Activated CD8-positive, alpha-beta memory T cell treated with anti-CD3 and anti-CD28 coated beads for 1 hour (primary cell): ENCODE data around the gene TBC1D8B.
"Not testable (repeated sequence)": the region's sequence is repeated elsewhere in the genome, so short reads cannot be mapped to it uniquely, and the experiment has no call there.

Experiments used
- DNase-seq, 2 donors: peaks; one replicate each; pipeline ENCODE4 v3.0.0-alpha.2; 2020; ENCODE audit warnings: low read depth in 1 of 2; ENCODE audit errors: extremely low read depth in 1 of 2

Gene TBC1D8B

GRCh38 chrX:106802388-106803275 is at the start of gene TBC1D8B:
TSS of gene TBC1D8B (plus strand) at chrX:106802673. CDS start at chrX:106802854, 181 bp downstream.
- DNase-seq, result no peak

- not testable (repeated sequence) for DNase-seq
Measured at GRCh38 chrX:106769288-106769687, 33.2 kb upstream of the TBC1D8B start.

- DNase-seq, result no peak
Measured at GRCh38 chrX:106774981-106775380, 27.5 kb upstream of the TBC1D8B start.

- DNase-seq, result no peak
Measured at GRCh38 chrX:106780264-106780663, 22.2 kb upstream of the TBC1D8B start.

GRCh38 chrX:106780664-106781377 is 21.7 kb upstream of the TBC1D8B start:
- no peak for DNase-seq

DNA sequence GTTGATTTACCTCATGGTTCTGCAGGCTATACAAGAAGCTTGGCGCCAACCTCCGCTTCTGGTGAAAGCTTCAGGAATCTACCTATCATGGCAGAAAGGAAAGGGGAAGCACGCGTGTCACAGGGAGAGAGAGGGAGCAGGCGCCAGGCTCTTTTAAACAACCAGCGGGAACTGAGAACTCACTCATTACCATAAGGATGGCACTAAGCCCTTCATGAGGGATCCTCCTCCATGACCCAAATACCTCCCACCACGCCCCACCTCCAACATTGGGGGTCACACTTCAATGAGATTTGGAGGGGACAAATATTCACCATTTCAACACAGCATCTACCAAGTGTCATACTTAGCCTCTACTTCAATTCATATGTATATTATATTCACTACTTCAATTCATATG is 18.8 kb upstream of the TBC1D8B start:
- no peak for DNase-seq

GRCh38 chrX:106791495-106791894 is 11.0 kb upstream of the TBC1D8B start:
- no peak for DNase-seq

DNA sequence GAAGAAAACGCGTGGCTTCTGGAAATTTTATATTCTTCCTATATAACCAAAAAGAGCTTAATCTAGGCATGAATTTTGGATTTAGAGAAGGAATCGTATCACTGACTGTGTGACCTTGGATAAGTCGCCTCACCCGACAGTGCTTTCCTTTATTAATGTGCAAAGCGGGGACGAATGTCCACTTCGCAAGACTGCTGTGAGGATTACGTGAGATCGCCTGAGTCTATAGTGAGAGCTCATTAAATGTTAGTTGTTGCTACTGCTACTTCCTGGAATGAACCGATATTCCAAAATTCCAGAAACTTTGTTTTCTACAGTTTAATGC is 448 bp upstream of the TBC1D8B start:
- no peak for DNase-seq

DNA sequence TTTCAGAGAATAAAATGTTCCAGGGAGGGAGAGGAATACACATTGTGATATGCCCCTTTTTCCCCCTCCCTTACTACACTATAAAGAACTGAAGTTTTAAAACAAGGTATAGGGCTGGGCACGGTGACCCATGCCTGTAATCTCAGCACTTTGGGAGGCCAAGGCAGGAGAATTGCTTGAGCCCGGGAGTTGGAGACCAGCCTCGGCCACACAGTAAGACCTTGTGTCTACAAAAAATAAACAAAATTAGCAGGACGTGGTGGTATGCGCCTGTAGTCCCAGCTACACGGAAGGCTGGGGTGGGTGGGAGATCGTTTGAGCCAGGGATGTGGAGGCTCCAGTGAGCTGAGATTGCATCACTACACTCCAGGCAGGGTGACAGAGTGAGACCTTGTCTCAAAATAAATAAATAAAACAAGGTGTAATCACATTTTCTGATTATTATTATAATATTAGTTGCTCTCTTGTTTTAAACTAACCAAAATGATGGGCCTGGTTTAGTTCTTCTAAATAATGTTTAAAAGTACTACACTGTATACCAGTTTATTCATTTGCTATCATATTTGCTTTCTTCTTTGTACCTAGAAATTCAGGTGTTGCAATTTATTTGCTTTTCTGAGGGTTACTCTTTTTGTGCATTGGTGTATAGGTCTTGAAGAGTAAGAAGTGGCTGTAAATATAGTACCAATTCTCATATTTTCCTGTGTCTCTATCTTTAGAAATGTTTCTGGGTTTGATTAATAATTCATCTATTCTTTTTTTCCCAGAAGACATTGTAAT is 8.8 kb downstream of the TBC1D8B start:
- no peak for DNase-seq

DNA sequence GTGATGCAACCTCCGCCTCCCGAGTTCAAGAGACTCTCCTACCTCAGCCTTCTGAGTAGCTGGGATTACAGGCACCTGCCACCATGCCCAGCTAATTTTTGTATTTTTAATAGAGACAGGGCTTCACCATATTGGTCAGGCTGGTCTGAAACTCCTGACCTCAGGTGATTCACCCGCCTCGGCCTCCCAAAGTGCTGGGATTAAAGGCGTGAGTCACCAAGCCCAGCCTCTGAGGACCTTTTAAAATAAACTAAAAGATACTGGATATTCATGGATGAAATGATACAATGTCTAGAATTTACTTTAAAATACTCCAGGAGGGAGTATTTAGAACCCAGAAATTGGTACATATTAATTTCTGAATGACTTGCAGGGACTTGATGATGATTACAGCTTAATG is 10.5 kb downstream of the TBC1D8B start:
- not testable (repeated sequence) for DNase-seq

- not testable (repeated sequence) for DNase-seq
Measured at GRCh38 chrX:106814093-106814492, 11.6 kb downstream of the TBC1D8B start.

DNA sequence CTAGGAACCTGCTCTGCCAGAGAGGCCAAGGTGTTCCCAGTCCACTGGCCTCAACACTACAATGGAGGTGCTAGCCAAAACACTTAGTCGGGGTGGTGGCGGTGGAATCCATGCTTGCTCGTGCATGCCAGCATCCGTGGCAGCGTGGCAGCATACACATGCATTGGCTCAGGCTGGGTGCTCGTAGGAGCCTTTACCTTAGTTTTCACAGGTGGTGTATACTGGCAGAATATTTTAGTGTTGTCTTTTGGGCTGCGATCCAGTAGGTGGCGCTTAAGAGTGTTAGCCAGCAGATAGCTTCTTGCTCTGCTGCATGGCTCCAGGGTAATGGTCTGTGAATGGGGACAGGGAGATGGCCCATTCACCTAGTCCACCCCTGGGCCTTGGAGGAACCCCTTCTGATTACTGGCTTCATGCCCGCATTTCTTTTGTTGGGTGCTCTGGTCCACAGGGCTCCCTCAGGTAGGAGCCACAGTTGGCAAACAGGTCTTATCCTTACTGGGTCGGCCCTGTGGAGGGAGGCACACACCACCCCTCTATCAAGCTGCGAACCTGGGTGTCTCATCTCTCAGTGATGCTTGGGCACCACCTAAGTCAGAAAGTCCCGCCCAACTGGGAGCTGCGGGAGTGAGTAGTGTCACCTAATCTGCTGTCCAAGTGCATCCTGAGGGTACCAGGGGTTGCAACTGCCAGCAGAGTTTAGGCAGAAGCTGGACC is 60.7 kb downstream of the TBC1D8B start:
- DNase-seq, result no peak

DNA sequence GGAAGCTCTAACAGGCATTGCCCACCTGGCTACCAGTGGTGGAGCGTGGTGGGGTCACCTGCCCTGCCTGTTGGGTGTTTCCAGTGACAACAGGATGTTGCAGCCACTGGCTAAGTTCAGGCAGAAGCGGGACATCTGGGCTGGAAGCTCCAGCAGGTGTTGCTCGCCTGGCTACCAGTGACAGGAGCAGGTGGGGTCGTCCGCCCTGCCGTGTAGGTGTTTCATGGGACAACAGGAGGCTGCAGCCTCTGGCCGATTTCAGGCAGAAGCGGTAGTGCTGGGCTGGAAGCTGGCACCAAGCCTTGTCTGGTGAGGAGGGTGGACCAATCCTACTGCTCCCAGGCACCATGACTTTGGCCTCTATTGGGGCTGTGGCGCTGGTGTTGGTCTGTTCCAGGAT is 61.2 kb downstream of the TBC1D8B start:
- DNase-seq, result no peak

- DNase-seq, result not testable (repeated sequence)
Measured at GRCh38 chrX:106872796-106873195, 70.3 kb downstream of the TBC1D8B start.

- DNase-seq, result no peak
Measured at GRCh38 chrX:106874075-106874474, 71.6 kb downstream of the TBC1D8B start.

DNA sequence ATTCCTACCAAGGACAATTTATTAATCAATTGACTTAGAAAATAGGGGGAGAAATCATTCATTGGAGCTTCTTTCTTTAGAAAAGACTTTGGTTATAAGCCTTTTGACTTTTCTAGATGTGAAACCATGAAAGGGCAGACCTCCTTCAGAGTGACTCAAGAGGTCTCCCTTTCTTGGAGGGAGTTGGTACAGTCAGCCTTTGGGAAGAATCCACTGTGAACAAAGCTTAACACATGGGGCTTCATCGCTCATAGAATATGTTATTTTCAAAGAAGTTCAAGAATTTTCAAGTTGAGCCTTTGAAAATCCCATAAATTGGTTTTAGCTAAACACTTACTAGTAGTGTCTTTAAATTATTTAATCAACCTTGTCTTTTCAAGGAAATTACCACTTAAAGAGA is 72.7 kb downstream of the TBC1D8B start:
- no peak for DNase-seq

DNA sequence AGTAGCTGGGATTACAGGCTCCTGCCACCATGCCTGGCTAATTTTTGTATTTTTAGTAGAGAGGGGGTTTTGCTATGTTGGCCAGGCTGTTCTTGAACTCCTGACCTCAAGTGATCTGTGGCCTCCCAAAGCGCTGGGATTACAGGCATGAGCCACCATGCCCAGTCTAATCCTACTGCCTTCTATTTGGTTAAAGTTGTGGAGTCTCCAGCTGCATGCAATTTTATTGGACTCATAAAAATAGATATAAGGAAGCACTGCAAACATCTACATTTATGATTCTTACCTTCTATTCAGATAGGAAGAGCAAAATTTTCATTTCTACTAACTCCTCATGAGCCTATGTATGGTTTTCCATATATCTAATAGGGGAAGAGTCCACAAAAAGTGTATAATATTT is 87.0 kb downstream of the TBC1D8B start:
- DNase-seq, result no peak

GRCh38 chrX:106891762-106892460 is 89.4 kb downstream of the TBC1D8B start:
- DNase-seq, result no peak

GRCh38 chrX:106894392-106894909 is 92.0 kb downstream of the TBC1D8B start:
- peak; percentile 10 to 21 for DNase-seq

- DNase-seq, result no peak
Measured at GRCh38 chrX:106894978-106895452, 92.5 kb downstream of the TBC1D8B start.
